DOHH2 (cell line): ENCODE results near the gene PPP2R3A.

Experiments used
- EZH2phosphoT487 ChIP-seq: fragments of 200-600 bp; sonication (generic); IDR thresholded peaks from 2 replicates; pipeline ENCODE4 v1.6.1; 2017; ENCODE audit warnings: borderline replicate concordance, mild to moderate bottlenecking, antibody characterized with exemption, low read length, moderate library complexity, mixed read lengths
- TF ChIP-seq, protein P1 (sequence below): fragments of 200-600 bp; sonication (generic); IDR thresholded peaks from one replicate; pipeline ENCODE4 v1.5.1; 2014; ENCODE audit warnings: antibody characterized with exemption, mild to moderate bottlenecking, low read depth, low read length; ENCODE audit not compliant: poor library complexity, severe bottlenecking

DNA sequence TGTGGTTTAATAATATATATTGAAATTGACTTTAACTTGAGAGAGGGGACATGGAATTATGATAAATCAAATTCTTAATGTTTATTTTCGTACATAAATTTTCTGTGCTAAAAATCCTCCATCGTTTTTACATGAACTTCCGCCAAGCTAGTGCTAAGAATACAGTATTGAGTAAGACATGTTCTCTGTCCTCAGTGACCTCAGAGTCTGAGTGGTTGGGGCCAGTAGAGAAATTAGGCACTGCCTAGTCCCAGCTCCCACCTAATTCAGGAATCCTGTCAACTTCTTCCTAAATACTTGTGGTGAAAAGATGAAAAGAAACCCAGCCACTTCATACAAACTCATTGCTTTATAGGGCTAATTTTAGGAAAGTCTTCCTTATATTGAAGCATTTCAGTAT, 110.3 kb downstream of the PPP2R3A start:
- TF ChIP-seq, protein P1, sequence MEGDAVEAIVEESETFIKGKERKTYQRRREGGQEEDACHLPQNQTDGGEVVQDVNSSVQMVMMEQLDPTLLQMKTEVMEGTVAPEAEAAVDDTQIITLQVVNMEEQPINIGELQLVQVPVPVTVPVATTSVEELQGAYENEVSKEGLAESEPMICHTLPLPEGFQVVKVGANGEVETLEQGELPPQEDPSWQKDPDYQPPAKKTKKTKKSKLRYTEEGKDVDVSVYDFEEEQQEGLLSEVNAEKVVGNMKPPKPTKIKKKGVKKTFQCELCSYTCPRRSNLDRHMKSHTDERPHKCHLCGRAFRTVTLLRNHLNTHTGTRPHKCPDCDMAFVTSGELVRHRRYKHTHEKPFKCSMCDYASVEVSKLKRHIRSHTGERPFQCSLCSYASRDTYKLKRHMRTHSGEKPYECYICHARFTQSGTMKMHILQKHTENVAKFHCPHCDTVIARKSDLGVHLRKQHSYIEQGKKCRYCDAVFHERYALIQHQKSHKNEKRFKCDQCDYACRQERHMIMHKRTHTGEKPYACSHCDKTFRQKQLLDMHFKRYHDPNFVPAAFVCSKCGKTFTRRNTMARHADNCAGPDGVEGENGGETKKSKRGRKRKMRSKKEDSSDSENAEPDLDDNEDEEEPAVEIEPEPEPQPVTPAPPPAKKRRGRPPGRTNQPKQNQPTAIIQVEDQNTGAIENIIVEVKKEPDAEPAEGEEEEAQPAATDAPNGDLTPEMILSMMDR = no peak
- TF ChIP-seq EZH2phosphoT487 = no peak
